HepG2 (cell line): ENCODE data around the gene HAGHL. TPM values are rescaled to one million over a fixed set of nuclear protein-coding genes. Genes with fewer than 3 reads are reported as not detected.

Experiments
- ATAC-seq: fragments of 200-7000 bp; cut with Tn5 transposase; 3 replicates; pipeline ENCODE4 v1.9.1; 2020; ENCODE audit warnings: mild to moderate bottlenecking, moderate library complexity
- BruUV-seq: library from RNA; stranded (reverse); fragments of 400-500 nt; replicated peaks from 2 replicates; lab custom pipeline; 2021; lab: Mats Ljungman, UMichigan
- CTCF ChIA-PET: fragments of 300-600 bp; formaldehyde crosslinking; extraction: SDS; loops from one replicate; lab custom pipeline; 2021; ENCODE audit warnings: low total read pairs, inconsistent platforms, low intra/inter-chr PET ratio; lab: Yijun Ruan, JAX
- POLR2A ChIA-PET: fragments of 350-600 bp; sonication (Branson Sonifier 250); formaldehyde crosslinking; loops from one replicate; lab custom pipeline; 2020; ENCODE audit warnings: antibody characterized with exemption, inconsistent platforms; lab: Yijun Ruan, JAX
- DNase-seq: peaks from one replicate; pipeline ENCODE4 v3.0.0-alpha.2; 2015; ENCODE audit warnings: low spot score
- FAIRE-seq: peaks from 3 replicates; lab custom pipeline; 2011; peaks lifted over from hg19 to GRCh38; lab: Jason Lieb, UNC
- H2AFZ ChIP-seq: one replicate; pipeline ENCODE4 v1.6.1; 2011; ENCODE audit warnings: low read length, inconsistent platforms
- H3K27ac ChIP-seq: fragments of 300-600 bp; 3 replicates; pipeline ENCODE4 v1.8.0; 2011; ENCODE audit warnings: mixed run types, mild to moderate bottlenecking, mixed read lengths, low read length, inconsistent platforms; ENCODE audit not compliant: insufficient read depth; ENCODE audit errors: extremely low read length
- H3K27me3 ChIP-seq, 2 experiments: fragments of 200-600 bp in 1 of 2; 2 replicates in 1 of 2; 3 replicates in 1 of 2; pipeline versions ENCODE4 v1.6.0 to v1.8.0; 2011; ENCODE audit warnings: low read length in 2 of 2, mild to moderate bottlenecking in 2 of 2, moderate library complexity in 2 of 2, inconsistent platforms in 1 of 2; ENCODE audit not compliant: insufficient read depth in 2 of 2, control insufficient read depth in 1 of 2
- H3K36me3 ChIP-seq, 2 experiments: fragments of 200-600 bp in 1 of 2; replicated peaks in 1 of 2; 2 replicates in 1 of 2; 3 replicates in 1 of 2; pipeline versions ENCODE4 v1.5.1 to v1.8.0; 2011; ENCODE audit warnings: low read length in 2 of 2, inconsistent platforms in 1 of 2; ENCODE audit not compliant: insufficient read depth in 2 of 2, control insufficient read depth in 1 of 2
- H3K4me1 ChIP-seq: 2 replicates; pipeline ENCODE4 v1.5.1; 2012; ENCODE audit warnings: low read length, inconsistent platforms; ENCODE audit not compliant: insufficient read depth
- H3K4me2 ChIP-seq: 2 replicates; pipeline ENCODE4 v1.6.0; 2011; ENCODE audit warnings: low read depth, low read length, inconsistent platforms
- H3K4me3 ChIP-seq, 3 experiments: fragments of 200-600 bp in 1 of 3; sonication (generic), shearing (Covaris generic) in 1 of 3; replicated peaks in 1 of 3; 2 replicates each; pipeline ENCODE4 v1.5.1; 2011 to 2016; ENCODE audit warnings: low read length in 3 of 3, inconsistent platforms in 2 of 3, low read depth in 2 of 3, mild to moderate bottlenecking in 2 of 3, control low read depth in 1 of 3, mixed read lengths in 1 of 3; ENCODE audit not compliant: insufficient read depth in 1 of 3
- H3K79me2 ChIP-seq: one replicate; pipeline ENCODE4 v1.6.1; 2011; ENCODE audit warnings: low read length, inconsistent platforms; ENCODE audit not compliant: insufficient read depth
- H3K9ac ChIP-seq: 2 replicates; pipeline ENCODE4 v1.6.0; 2011; ENCODE audit warnings: mild to moderate bottlenecking, low read depth, low read length, inconsistent platforms; ENCODE audit not compliant: insufficient read depth
- H3K9me3 ChIP-seq: 2 replicates; pipeline ENCODE4 v1.5.1; 2012; ENCODE audit warnings: mild to moderate bottlenecking, low read length
- H4K20me1 ChIP-seq: 2 replicates; pipeline ENCODE4 v1.6.0; 2011; ENCODE audit warnings: inconsistent platforms, mild to moderate bottlenecking, low read length, moderate library complexity; ENCODE audit not compliant: insufficient read depth
- FOXK1 ChIP-seq: sonication (generic); formaldehyde crosslinking; IDR thresholded peaks from 2 replicates; pipeline ENCODE4 v1.4.0; 2020; ENCODE audit warnings: low read depth, missing genetic modification reagents, borderline replicate concordance
- HNRNPL ChIP-seq: fragments of 200-400 bp; formaldehyde crosslinking; IDR thresholded peaks from 2 replicates; pipeline ENCODE4 v1.6.1; 2017; ENCODE audit warnings: mild to moderate bottlenecking, low read depth, low read length
- PITX1 ChIP-seq: sonication (generic); formaldehyde crosslinking; IDR thresholded peaks from 2 replicates; pipeline ENCODE4 v1.5.1; 2020; ENCODE audit warnings: mild to moderate bottlenecking, missing genetic modification reagents
- POLR2G ChIP-seq: fragments of 200-400 bp; formaldehyde crosslinking; IDR thresholded peaks from 2 replicates; pipeline ENCODE4 v1.6.1; 2018; ENCODE audit warnings: mild to moderate bottlenecking, low read depth, low read length, moderate library complexity
- ZNF629 ChIP-seq: sonication (generic); formaldehyde crosslinking; conservative IDR thresholded peaks from 2 replicates; pipeline ENCODE4 v1.5.0; 2020; ENCODE audit warnings: missing genetic modification reagents
- WGBS: methylation state at CpG from one replicate; pipeline ENCODE4 v1.1.6; 2017; ENCODE audit warnings: low lambda C conversion rate; 5-methylcytosine and 5-hydroxymethylcytosine counted together
- in situ Hi-C: cut with HindIII; loops from 2 replicates; pipeline ENCODE4 v1.10.0; 2017; ENCODE audit warnings: low pct_unique_long_range_greater_than_20kb; ENCODE audit not compliant: extremely low pct_ligation_motif_present
- intact Hi-C: fragments of 100-400 bp; cut with micrococcal nuclease; formaldehyde crosslinking; loops from one replicate; pipeline ENCODE4 v1.10.0; 2022; ENCODE audit not compliant: unreplicated experiment
- polyA plus RNA-seq, 8 experiments: library from polyadenylated mRNA; depleted of rRNA in 3 of 8; stranded (reverse) in 7 of 8; unstranded in 1 of 8; fragments of >200 nt; fragmentation: Illumina TruSeq in 4 of 8; extraction: Trizol in 4 of 8; gene quantifications; 2 replicates each; pipeline versions ENCODE4 v1.2.1 to v1.2.3, GENCODE V29; 2011 to 2016; ENCODE audit warnings: low read depth in 4 of 8, missing spikeins in 1 of 8, mixed read lengths in 1 of 8; ENCODE audit not compliant: insufficient read depth in 1 of 8
- total RNA-seq, 5 experiments: library from RNA; depleted of rRNA; stranded (reverse); fragments of >200 nt; fragmentation: Illumina TruSeq; extraction: Trizol; gene quantifications; 2 replicates each; pipeline ENCODE4 v1.2.3, GENCODE V29; 2016; ENCODE audit warnings: low read depth in 1 of 5

Gene HAGHL
- total and polyA plus RNA-seq, 2 of the 13 experiments (the other 11 are each of a cell fraction or from before 2014, with no cell fraction given), result 3.4 to 8.4 TPM

GRCh38 chr16:721765-722540, 5.0 kb upstream of the HAGHL start (continued):
- TF ChIP-seq FOXK1 (CRISPR knock-in tag), result no peak
- no peak for TF ChIP-seq PITX1 (CRISPR knock-in tag)

- POLR2A ChIA-PET, result interaction anchor here (0.7 kb wide), 1 partner anchor 18 kb away, joined by 3 read pairs; the partner anchor contains the start of gene CIAO3
- Histone ChIP-seq H3K79me2 (no peaks in the 10 kb centered on the region), H2AFZ (no peak overlapping the region), H3K27me3 (peaks cover 0 to 3% of the 10 kb centered on the region in 2 experiments; a peak in 1 of 5 replicates)
- no peak for DNase-seq
- TF ChIP-seq HNRNPL (no peak), POLR2G (peak; percentile 42; the same call in 1 of the 2 replicates), ZNF629 (CRISPR knock-in tag) (peak; percentile 71)
- TF ChIP-seq, all 625 proteins: peak for 2
- CTCF ChIA-PET, result no interaction called here
- H3K4me2 ChIP-seq, result no peak overlapping the region
- in situ Hi-C loops (no loop called here), intact Hi-C loops (no loop called here)
- no peak overlapping the region for H3K9ac ChIP-seq
- H3K27ac ChIP-seq, result no peak overlapping the region
- no peak overlapping the region for H3K4me3 ChIP-seq
- peaks cover 35% of the 10 kb centered on the region for H3K4me1 ChIP-seq
- H4K20me1 ChIP-seq, result no peaks in the 10 kb centered on the region
- ATAC-seq, result no peak
- H3K9me3 ChIP-seq, result no peaks in the 10 kb centered on the region
- no peaks in the 10 kb centered on the region for H3K36me3 ChIP-seq
- no peak for FAIRE-seq
- no TSS peak for BruUV-seq
- 87% methylated on average over 21 of the region's 24 CpGs for WGBS
Measured at GRCh38 chr16:722835-723633, 3.9 kb upstream of the HAGHL start.
